ENCODE results near the gene GNB1L. TPM values are rescaled to one million over a fixed set of nuclear protein-coding genes. Genes with fewer than 3 reads are reported as not detected.

Gene GNB1L
- total and polyA plus RNA-seq, 9 of the 15 experiments (the other 6 are each of a cell fraction or from before 2014, with no cell fraction given), result 0.56 to 50.5 (median 10.2) TPM

DNA sequence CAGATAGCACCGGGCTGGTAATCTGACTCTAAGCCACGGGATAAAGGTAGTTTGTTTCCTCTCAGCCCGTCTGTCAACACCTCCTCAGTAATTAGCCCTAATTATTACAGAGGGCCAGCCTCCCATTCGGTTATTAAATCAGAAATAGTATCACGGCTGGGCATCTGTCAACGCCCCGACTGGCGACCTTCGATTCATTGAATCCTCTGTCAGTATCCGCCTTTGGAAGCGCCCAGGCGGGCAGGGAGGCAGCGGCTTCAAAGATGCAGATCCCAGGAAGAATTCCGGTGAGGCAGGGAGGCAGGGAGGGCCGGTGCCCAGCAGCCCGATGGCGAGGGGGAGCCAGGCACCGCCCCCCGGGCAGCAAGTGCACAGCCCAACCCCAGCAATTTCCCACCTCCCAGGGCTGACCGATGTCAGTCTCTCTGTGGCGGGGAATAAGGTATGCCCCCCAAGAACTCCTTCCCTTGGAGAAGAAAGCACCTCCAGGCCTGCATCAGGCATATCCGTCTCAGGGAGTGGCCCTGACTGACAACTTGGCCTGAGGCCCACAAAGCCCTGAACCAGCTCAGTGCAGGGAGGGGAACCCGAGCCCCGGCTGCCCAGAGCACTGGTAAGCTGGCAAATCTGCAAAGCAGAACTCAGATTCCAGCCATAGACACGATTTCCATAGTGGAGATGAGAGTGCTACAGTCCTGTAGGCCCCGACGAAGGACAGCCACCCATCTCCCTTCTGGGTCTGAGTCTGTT lies 11.4 kb downstream of the GNB1L start (continued):
- TF ChIP-seq, protein P1, sequence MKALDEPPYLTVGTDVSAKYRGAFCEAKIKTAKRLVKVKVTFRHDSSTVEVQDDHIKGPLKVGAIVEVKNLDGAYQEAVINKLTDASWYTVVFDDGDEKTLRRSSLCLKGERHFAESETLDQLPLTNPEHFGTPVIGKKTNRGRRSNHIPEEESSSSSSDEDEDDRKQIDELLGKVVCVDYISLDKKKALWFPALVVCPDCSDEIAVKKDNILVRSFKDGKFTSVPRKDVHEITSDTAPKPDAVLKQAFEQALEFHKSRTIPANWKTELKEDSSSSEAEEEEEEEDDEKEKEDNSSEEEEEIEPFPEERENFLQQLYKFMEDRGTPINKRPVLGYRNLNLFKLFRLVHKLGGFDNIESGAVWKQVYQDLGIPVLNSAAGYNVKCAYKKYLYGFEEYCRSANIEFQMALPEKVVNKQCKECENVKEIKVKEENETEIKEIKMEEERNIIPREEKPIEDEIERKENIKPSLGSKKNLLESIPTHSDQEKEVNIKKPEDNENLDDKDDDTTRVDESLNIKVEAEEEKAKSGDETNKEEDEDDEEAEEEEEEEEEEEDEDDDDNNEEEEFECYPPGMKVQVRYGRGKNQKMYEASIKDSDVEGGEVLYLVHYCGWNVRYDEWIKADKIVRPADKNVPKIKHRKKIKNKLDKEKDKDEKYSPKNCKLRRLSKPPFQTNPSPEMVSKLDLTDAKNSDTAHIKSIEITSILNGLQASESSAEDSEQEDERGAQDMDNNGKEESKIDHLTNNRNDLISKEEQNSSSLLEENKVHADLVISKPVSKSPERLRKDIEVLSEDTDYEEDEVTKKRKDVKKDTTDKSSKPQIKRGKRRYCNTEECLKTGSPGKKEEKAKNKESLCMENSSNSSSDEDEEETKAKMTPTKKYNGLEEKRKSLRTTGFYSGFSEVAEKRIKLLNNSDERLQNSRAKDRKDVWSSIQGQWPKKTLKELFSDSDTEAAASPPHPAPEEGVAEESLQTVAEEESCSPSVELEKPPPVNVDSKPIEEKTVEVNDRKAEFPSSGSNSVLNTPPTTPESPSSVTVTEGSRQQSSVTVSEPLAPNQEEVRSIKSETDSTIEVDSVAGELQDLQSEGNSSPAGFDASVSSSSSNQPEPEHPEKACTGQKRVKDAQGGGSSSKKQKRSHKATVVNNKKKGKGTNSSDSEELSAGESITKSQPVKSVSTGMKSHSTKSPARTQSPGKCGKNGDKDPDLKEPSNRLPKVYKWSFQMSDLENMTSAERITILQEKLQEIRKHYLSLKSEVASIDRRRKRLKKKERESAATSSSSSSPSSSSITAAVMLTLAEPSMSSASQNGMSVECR (CRISPR knock-in tag; IDR thresholded peaks at IDR 0.05), result no peak
- TF ChIP-seq RBM14 (IDR thresholded peaks at IDR 0.05; ENCODE audit: borderline replicate concordance, insufficient read depth, low read depth, low read length) (0 out of 2 replicates have a peak, but pooled peaks have one; percentile 20), ARNT (IDR thresholded peaks at IDR 0.05) (no peak), RBM25 (IDR thresholded peaks at IDR 0.05; ENCODE audit: low read depth, low read length, severe bottlenecking) (no peak), RBFOX2 (IDR thresholded peaks at IDR 0.05; ENCODE audit: low read depth, low read length) (peak; percentile 11), ZNF184 (CRISPR knock-in tag; IDR thresholded peaks at IDR 0.05) (peak; percentile 21; the same call in 1 of the 2 replicates), MEIS2 (IDR thresholded peaks at IDR 0.05; ENCODE audit: partially characterized antibody) (peak; percentile 82), SETDB1 (IDR thresholded peaks at IDR 0.05; ENCODE audit: low read length) (peak; percentile 36), FOS (IDR thresholded peaks at IDR 0.05; ENCODE audit: extremely low read depth, insufficient read length) (no peak), PBX2 (CRISPR knock-in tag; IDR thresholded peaks at IDR 0.05; ENCODE audit: low read depth) (no peak), PBX2 (tag; conservative IDR thresholded peaks at IDR 0.05; ENCODE audit: low read depth) (peak; percentile 66), ZKSCAN8 (CRISPR knock-in tag; IDR thresholded peaks at IDR 0.05) (no peak)
- TF ChIP-seq, protein P2, sequence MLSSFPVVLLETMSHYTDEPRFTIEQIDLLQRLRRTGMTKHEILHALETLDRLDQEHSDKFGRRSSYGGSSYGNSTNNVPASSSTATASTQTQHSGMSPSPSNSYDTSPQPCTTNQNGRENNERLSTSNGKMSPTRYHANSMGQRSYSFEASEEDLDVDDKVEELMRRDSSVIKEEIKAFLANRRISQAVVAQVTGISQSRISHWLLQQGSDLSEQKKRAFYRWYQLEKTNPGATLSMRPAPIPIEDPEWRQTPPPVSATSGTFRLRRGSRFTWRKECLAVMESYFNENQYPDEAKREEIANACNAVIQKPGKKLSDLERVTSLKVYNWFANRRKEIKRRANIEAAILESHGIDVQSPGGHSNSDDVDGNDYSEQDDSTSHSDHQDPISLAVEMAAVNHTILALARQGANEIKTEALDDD (IDR thresholded peaks at IDR 0.05), result 0 out of 2 replicates have a peak, but pooled peaks have one; percentile 14
- TF ChIP-seq, protein P3, sequence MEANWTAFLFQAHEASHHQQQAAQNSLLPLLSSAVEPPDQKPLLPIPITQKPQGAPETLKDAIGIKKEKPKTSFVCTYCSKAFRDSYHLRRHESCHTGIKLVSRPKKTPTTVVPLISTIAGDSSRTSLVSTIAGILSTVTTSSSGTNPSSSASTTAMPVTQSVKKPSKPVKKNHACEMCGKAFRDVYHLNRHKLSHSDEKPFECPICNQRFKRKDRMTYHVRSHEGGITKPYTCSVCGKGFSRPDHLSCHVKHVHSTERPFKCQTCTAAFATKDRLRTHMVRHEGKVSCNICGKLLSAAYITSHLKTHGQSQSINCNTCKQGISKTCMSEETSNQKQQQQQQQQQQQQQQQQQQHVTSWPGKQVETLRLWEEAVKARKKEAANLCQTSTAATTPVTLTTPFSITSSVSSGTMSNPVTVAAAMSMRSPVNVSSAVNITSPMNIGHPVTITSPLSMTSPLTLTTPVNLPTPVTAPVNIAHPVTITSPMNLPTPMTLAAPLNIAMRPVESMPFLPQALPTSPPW (CRISPR knock-in tag; IDR thresholded peaks at IDR 0.05), result no peak
- TF ChIP-seq, protein P4, sequence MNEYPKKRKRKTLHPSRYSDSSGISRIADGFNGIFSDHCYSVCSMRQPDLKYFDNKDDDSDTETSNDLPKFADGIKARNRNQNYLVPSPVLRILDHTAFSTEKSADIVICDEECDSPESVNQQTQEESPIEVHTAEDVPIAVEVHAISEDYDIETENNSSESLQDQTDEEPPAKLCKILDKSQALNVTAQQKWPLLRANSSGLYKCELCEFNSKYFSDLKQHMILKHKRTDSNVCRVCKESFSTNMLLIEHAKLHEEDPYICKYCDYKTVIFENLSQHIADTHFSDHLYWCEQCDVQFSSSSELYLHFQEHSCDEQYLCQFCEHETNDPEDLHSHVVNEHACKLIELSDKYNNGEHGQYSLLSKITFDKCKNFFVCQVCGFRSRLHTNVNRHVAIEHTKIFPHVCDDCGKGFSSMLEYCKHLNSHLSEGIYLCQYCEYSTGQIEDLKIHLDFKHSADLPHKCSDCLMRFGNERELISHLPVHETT (CRISPR knock-in tag; conservative IDR thresholded peaks at IDR 0.05 in 1 of 2, IDR thresholded peaks at IDR 0.05 in 1 of 2), result 0 out of 4 replicates have a peak, but pooled peaks of 1 of the 2 experiments have one; percentile 24
